Uterus (tissue), 2 donors: ENCODE measurements around the gene SNRPN.
"Not testable (repeated sequence)": the region's sequence is repeated elsewhere in the genome, so short reads cannot be mapped to it uniquely, and the experiment has no call there.

ENCODE experiments used
- CTCF ChIP-seq, 4 experiments: fragments of 200-600 bp in 2 of 4; fragments of 450-650 bp in 2 of 4; sonication (generic) in 2 of 4; IDR thresholded peaks; one replicate each; pipeline ENCODE4 v1.5.1; 2016 to 2019; ENCODE audit warnings: antibody characterized with exemption in 4 of 4, mild to moderate bottlenecking in 2 of 4, moderate library complexity in 1 of 4
- POLR2A ChIP-seq, 2 donors: fragments of 450-650 bp; IDR thresholded peaks; one replicate each; pipeline ENCODE4 v1.6.1; 2016; ENCODE audit warnings: antibody characterized with exemption in 2 of 2, mild to moderate bottlenecking in 1 of 2, moderate library complexity in 1 of 2

DNA sequence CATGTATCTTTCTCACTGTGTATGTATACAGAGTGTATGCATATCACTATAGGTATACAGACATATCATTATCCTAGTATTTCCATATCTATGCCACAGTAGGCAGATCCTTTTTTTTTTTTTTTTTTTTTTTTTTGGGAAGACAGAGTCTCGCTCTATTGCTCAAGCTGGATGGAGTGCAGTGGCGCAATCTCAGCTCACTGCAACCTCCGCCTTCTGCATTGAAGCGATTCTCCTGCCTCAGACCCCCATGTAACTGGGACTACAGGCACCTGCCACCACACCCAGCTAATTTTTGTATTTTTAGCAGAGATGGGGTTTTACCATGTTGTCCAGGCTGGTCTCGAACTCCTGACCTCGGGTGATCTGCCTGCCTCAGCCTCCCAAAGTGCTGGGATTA lies 32.0 kb upstream of the SNRPN start:
- not testable (repeated sequence) for TF ChIP-seq CTCF, POLR2A (IDR thresholded peaks at IDR 0.05)
